Cardiac septum (tissue), 1 donor: ENCODE data around the gene MLLT10. TPM values are rescaled to one million over a fixed set of nuclear protein-coding genes. Genes with fewer than 3 reads are reported as not detected.
"Not testable (repeated sequence)": the region's sequence is repeated elsewhere in the genome, so short reads cannot be mapped to it uniquely, and the experiment has no call there.

Experiments used
- DNase-seq: peaks from one replicate; pipeline ENCODE4 v3.0.0-alpha.2; 2020; ENCODE audit warnings: low spot score
- intact Hi-C: fragments of 100-400 bp; cut with DNase I; formaldehyde crosslinking; loops from one replicate; pipeline ENCODE4 v1.14.0; 2022
- total RNA-seq: library from RNA; stranded (reverse); fragmentation: NEBNext Ultra II Directional; extraction: Animal tissue kit (Norgen Biotek cat#: 25700); gene quantifications from one replicate; pipeline ENCODE4 v1.2.1, GENCODE V29; 2021
- donor health status: DM: no; HTN: no; CAD: no.

The MLLT10 gene
- total RNA-seq, 1 donor from 2014 or later, result 32.5 TPM

GRCh38 chr10:21604651-21605050, 70.6 kb downstream of the MLLT10 start:
- intact Hi-C loops, result no loop called here
- no peak for DNase-seq

GRCh38 chr10:21607907-21608306, 73.9 kb downstream of the MLLT10 start:
- intact Hi-C loops, result no loop called here
- no peak for DNase-seq

GRCh38 chr10:21614000-21614399, 80.0 kb downstream of the MLLT10 start:
- intact Hi-C loops, result no loop called here
- no peak for DNase-seq

GRCh38 chr10:21617267-21617666, 83.2 kb downstream of the MLLT10 start:
- DNase-seq, result no peak
- intact Hi-C loops, result no loop called here

GRCh38 chr10:21623291-21623690, 89.3 kb downstream of the MLLT10 start:
- DNase-seq, result no peak
- intact Hi-C loops, result no loop called here

- DNase-seq, intact Hi-C loops: not testable (repeated sequence)
These were observed 90.4 kb downstream of the MLLT10 start for GRCh38 chr10:21624421-21624820.

- DNase-seq, result no peak
- intact Hi-C loops, result no loop called here
These were observed 90.9 kb downstream of the MLLT10 start for GRCh38 chr10:21624951-21625350.

- DNase-seq, result no peak
- intact Hi-C loops, result no loop called here
These were observed 91.7 kb downstream of the MLLT10 start for GRCh38 chr10:21625623-21626229.

GRCh38 chr10:21626457-21627161, 92.6 kb downstream of the MLLT10 start:
- intact Hi-C loops, result no loop called here
- no peak for DNase-seq

GRCh38 chr10:21627331-21627730, 93.3 kb downstream of the MLLT10 start:
- intact Hi-C loops, result no loop called here
- no peak for DNase-seq

GRCh38 chr10:21628023-21628422, 94.0 kb downstream of the MLLT10 start:
- intact Hi-C loops, result no loop called here
- no peak for DNase-seq

GRCh38 chr10:21628645-21629044, 94.6 kb downstream of the MLLT10 start:
- DNase-seq, intact Hi-C loops: not testable (repeated sequence)

- no peak for DNase-seq
- intact Hi-C loops, result no loop called here
These were observed 100.8 kb downstream of the MLLT10 start for GRCh38 chr10:21634599-21635365.

GRCh38 chr10:21637795-21638194, 103.8 kb downstream of the MLLT10 start:
- no peak for DNase-seq
- intact Hi-C loops, result no loop called here

- intact Hi-C loops, result no loop called here
These were observed 104.6 kb downstream of the MLLT10 start for GRCh38 chr10:21638681-21639080.

GRCh38 chr10:21648040-21648439, 114.0 kb downstream of the MLLT10 start:
- intact Hi-C loops, result no loop called here
- no peak for DNase-seq

More at GRCh38 chr10:21638681-21639080, 104.6 kb downstream of the MLLT10 start:
- no peak for DNase-seq

- no peak for DNase-seq
- intact Hi-C loops, result no loop called here
These were observed 115.4 kb downstream of the MLLT10 start for GRCh38 chr10:21649454-21649872.

- intact Hi-C loops, result no loop called here
- no peak for DNase-seq
These were observed 116.3 kb downstream of the MLLT10 start for GRCh38 chr10:21650353-21650752.

- no peak for DNase-seq
- intact Hi-C loops, result no loop called here
These were observed 121.2 kb downstream of the MLLT10 start for GRCh38 chr10:21655236-21655635.

- intact Hi-C loops, result no loop called here
- no peak for DNase-seq
These were observed 121.7 kb downstream of the MLLT10 start for GRCh38 chr10:21655687-21656086.

GRCh38 chr10:21661087-21661486, 127.1 kb downstream of the MLLT10 start:
- intact Hi-C loops, result no loop called here
- DNase-seq, result no peak
